ENCODE results near the gene C15orf61.

C15orf61 gene

GRCh38 chr15:67506775-67507747, 13.9 kb upstream of the C15orf61 start:
- Histone ChIP-seq H3K27ac (ENCODE audit: low read length) (no peak overlapping the region), H3K9me3 (replicated peaks; ENCODE audit: insufficient read depth, low read length) (no peaks in the 10 kb centered on the region), H3K27me3 (replicated peaks; ENCODE audit: insufficient read depth, low read length) (no peaks in the 10 kb centered on the region), H3K36me3 (replicated peaks; ENCODE audit: insufficient read depth, low read length) (no peaks in the 10 kb centered on the region), H3K9ac (ENCODE audit: low read length) (no peak overlapping the region), H3F3A (ENCODE audit: insufficient read depth, low read length) (no peaks in the 10 kb centered on the region; the same call in 1 of the 2 replicates), H3K9me2 (replicated peaks; ENCODE audit: insufficient read depth, low read length) (no peaks in the 10 kb centered on the region), H4K20me1 (ENCODE audit: insufficient read depth, low read length) (no peaks in the 10 kb centered on the region), H3K4me1 (ENCODE audit: low read length) (peaks cover 24% of the 10 kb centered on the region), H2AFZ (ENCODE audit: low read length) (no peak overlapping the region), H3K4me2 (ENCODE audit: low read depth, low read length) (no peak overlapping the region), H3K4me3 (ENCODE audit: low read length) (no peak overlapping the region), H3K79me2 (ENCODE audit: low read length) (no peaks in the 10 kb centered on the region)
- TF ChIP-seq CTCF (IDR thresholded peaks at IDR 0.05; ENCODE audit: low read length) (no peak), EZH2 (optimal IDR thresholded peaks at IDR 0.05; ENCODE audit: low read depth, low read length) (no peak), EZH2phosphoT487 (IDR thresholded peaks at IDR 0.05; ENCODE audit: low read length) (no peak)
- no peak for DNase-seq

- no peaks in the 10 kb centered on the region for H4K20me1 ChIP-seq (ENCODE audit: insufficient read depth, low read length)
- no peak overlapping the region for H3K9ac ChIP-seq (ENCODE audit: low read length)
- no peak for DNase-seq
- no peak overlapping the region for H2AFZ ChIP-seq (ENCODE audit: low read length)
- H3K4me2 ChIP-seq (ENCODE audit: low read depth, low read length), result no peak overlapping the region
- no peak for TF ChIP-seq EZH2phosphoT487 (IDR thresholded peaks at IDR 0.05; ENCODE audit: low read length)
- TF ChIP-seq CTCF (IDR thresholded peaks at IDR 0.05; ENCODE audit: low read length), result no peak
- TF ChIP-seq EZH2 (optimal IDR thresholded peaks at IDR 0.05; ENCODE audit: low read depth, low read length), result no peak
- H3K9me2 ChIP-seq (replicated peaks; ENCODE audit: insufficient read depth, low read length), result no peaks in the 10 kb centered on the region
- H3K79me2 ChIP-seq (ENCODE audit: low read length), result no peaks in the 10 kb centered on the region
- no peaks in the 10 kb centered on the region for H3K27me3 ChIP-seq (replicated peaks; ENCODE audit: insufficient read depth, low read length)
- H3K27ac ChIP-seq (ENCODE audit: low read length), result no peak overlapping the region
- H3K4me3 ChIP-seq (ENCODE audit: low read length), result no peak overlapping the region
- peaks cover 24% of the 10 kb centered on the region for H3K4me1 ChIP-seq (ENCODE audit: low read length)
- H3K36me3 ChIP-seq (replicated peaks; ENCODE audit: insufficient read depth, low read length), result no peaks in the 10 kb centered on the region
- H3K9me3 ChIP-seq (replicated peaks; ENCODE audit: insufficient read depth, low read length), result no peaks in the 10 kb centered on the region
- no peaks in the 10 kb centered on the region; the same call in 1 of the 2 replicates for H3F3A ChIP-seq (ENCODE audit: insufficient read depth, low read length)
Observed at GRCh38 chr15:67508407-67508806, 12.5 kb upstream of the C15orf61 start.

- no peak overlapping the region for H3K4me3 ChIP-seq (ENCODE audit: low read length)
- H3K4me2 ChIP-seq (ENCODE audit: low read depth, low read length), result no peak overlapping the region
- no peaks in the 10 kb centered on the region; the same call in 1 of the 2 replicates for H3F3A ChIP-seq (ENCODE audit: insufficient read depth, low read length)
- H3K36me3 ChIP-seq (replicated peaks; ENCODE audit: insufficient read depth, low read length), result no peaks in the 10 kb centered on the region
- DNase-seq, result no peak
- H3K4me1 ChIP-seq (ENCODE audit: low read length), result peaks cover 19% of the 10 kb centered on the region
- no peak overlapping the region for H3K27ac ChIP-seq (ENCODE audit: low read length)
- no peak for TF ChIP-seq EZH2phosphoT487 (IDR thresholded peaks at IDR 0.05; ENCODE audit: low read length)
- no peaks in the 10 kb centered on the region for H3K9me3 ChIP-seq (replicated peaks; ENCODE audit: insufficient read depth, low read length)
- no peaks in the 10 kb centered on the region for H3K27me3 ChIP-seq (replicated peaks; ENCODE audit: insufficient read depth, low read length)
- H4K20me1 ChIP-seq (ENCODE audit: insufficient read depth, low read length), result no peaks in the 10 kb centered on the region
- no peaks in the 10 kb centered on the region for H3K79me2 ChIP-seq (ENCODE audit: low read length)
- H3K9me2 ChIP-seq (replicated peaks; ENCODE audit: insufficient read depth, low read length), result no peaks in the 10 kb centered on the region
- no peak overlapping the region for H3K9ac ChIP-seq (ENCODE audit: low read length)
- H2AFZ ChIP-seq (ENCODE audit: low read length), result no peak overlapping the region
Observed at GRCh38 chr15:67509918-67510317, 11.0 kb upstream of the C15orf61 start.
